Aortic smooth muscle cell (primary cell): Measurements from ENCODE around the gene OR5M3. TPM values are rescaled to one million over a fixed set of nuclear protein-coding genes. Genes with fewer than 3 reads are reported as not detected.

Source experiments
- total RNA-seq: library from RNA; depleted of rRNA; stranded (reverse); fragments of >200 nt; gene quantifications from 2 replicates; pipeline ENCODE4 v1.2.3, GENCODE V29; 2014

OR5M3 gene
- total RNA-seq = not detected in 2 replicates

GRCh38 chr11:56473252-56473651, at the start of gene OR5M3:
TSS of gene OR5M3 (minus strand) at chr11:56473352. CDS start at chr11:56470497, 2,855 bp downstream.

GRCh38 chr11:56491270-56491669, 18.1 kb upstream of the OR5M3 start, which contains the start of gene OR5M8:
TSS of gene OR5M8 (minus strand) at chr11:56491370. CDS start at chr11:56491370, 0 bp downstream.

Other genes with a start within 250 kb of the OR5M3 start
- not detected in 2 replicates for gene OR5T2, start 239.1 kb downstream of the OR5M3 start, total RNA-seq
- gene OR5T3, start 221.1 kb downstream of the OR5M3 start, total RNA-seq = not detected in 2 replicates
- not detected in 2 replicates for gene OR5T1, start 199.2 kb downstream of the OR5M3 start, total RNA-seq
- not detected in 2 replicates for gene OR8H1, start 181.1 kb downstream of the OR5M3 start, total RNA-seq
- not detected in 2 replicates for gene OR8K3, start 158.2 kb downstream of the OR5M3 start, total RNA-seq
- gene OR8K1, start 127.3 kb downstream of the OR5M3 start, total RNA-seq = not detected in 2 replicates
- not detected in 2 replicates for gene OR8J1, start 119.1 kb downstream of the OR5M3 start, total RNA-seq
- gene OR8U1, start 97.7 kb downstream of the OR5M3 start, total RNA-seq = not detected in 2 replicates
- not detected in 2 replicates for gene OR5AL1, start 60.7 kb downstream of the OR5M3 start, total RNA-seq
- gene OR5M8, start 18.0 kb upstream of the OR5M3 start, total RNA-seq = not detected in 2 replicates
- gene OR5M11, start 69.9 kb upstream of the OR5M3 start, total RNA-seq = not detected in 2 replicates
- not detected in 2 replicates for gene OR5M10, start 104.4 kb upstream of the OR5M3 start, total RNA-seq
- not detected in 2 replicates for gene OR5M1, start 141.5 kb upstream of the OR5M3 start, total RNA-seq
- not detected in 2 replicates for gene OR5AP2, start 169.1 kb upstream of the OR5M3 start, total RNA-seq
- gene OR5AR1, start 190.3 kb upstream of the OR5M3 start, total RNA-seq = not detected in 2 replicates
- gene OR9G1, start 225.7 kb upstream of the OR5M3 start, total RNA-seq = not detected in 2 replicates